DOHH2 (cell line): ENCODE results near the gene RAB3A.

Source experiments
- EZH2phosphoT487 ChIP-seq: fragments of 200-600 bp; sonication (generic); IDR thresholded peaks from 2 replicates; pipeline ENCODE4 v1.6.1; 2017; ENCODE audit warnings: borderline replicate concordance, mild to moderate bottlenecking, antibody characterized with exemption, low read length, moderate library complexity, mixed read lengths
- TF ChIP-seq, protein P1 (sequence below): fragments of 200-600 bp; sonication (generic); IDR thresholded peaks from one replicate; pipeline ENCODE4 v1.5.1; 2014; ENCODE audit warnings: antibody characterized with exemption, mild to moderate bottlenecking, low read depth, low read length; ENCODE audit not compliant: poor library complexity, severe bottlenecking

DNA sequence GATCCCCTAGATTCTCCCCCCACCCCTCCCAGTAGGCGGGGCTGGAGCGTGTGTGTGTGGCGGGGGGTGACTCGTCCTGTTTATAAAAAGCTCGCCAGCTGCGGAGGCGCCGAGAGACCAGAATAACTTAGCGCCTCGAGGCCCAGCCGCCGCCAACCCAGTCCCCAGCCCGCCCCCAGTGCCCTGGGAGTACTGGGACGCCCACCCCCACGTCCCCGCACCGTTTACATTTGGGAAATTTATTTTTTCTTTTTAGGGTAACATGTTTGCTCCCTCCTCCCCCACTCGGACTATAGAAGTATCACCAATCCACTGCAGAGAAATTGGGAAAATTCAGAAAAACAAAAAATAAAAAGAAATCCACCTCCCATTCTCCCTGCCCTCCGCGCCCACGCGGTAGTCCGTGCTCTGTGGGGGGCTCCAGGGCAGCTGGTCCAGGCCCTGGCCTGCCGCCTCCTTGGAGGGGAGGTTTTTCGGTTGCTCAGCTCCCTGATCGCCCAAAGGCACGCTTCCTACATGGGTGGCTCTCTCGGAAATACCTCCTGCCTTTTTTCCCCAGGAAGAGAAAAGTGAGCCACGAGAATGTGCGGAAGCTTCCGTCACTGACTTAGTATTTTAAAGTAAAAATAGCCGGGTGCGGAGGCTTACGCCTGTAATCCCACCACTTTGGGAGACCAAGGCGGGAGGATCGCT is 1.5 kb upstream of the RAB3A start:
- TF ChIP-seq, protein P1, sequence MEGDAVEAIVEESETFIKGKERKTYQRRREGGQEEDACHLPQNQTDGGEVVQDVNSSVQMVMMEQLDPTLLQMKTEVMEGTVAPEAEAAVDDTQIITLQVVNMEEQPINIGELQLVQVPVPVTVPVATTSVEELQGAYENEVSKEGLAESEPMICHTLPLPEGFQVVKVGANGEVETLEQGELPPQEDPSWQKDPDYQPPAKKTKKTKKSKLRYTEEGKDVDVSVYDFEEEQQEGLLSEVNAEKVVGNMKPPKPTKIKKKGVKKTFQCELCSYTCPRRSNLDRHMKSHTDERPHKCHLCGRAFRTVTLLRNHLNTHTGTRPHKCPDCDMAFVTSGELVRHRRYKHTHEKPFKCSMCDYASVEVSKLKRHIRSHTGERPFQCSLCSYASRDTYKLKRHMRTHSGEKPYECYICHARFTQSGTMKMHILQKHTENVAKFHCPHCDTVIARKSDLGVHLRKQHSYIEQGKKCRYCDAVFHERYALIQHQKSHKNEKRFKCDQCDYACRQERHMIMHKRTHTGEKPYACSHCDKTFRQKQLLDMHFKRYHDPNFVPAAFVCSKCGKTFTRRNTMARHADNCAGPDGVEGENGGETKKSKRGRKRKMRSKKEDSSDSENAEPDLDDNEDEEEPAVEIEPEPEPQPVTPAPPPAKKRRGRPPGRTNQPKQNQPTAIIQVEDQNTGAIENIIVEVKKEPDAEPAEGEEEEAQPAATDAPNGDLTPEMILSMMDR, result no peak
- no peak for TF ChIP-seq EZH2phosphoT487
